ENCODE data around the gene ELAVL1. TPM values are rescaled to one million over a fixed set of nuclear protein-coding genes. Genes with fewer than 3 reads are reported as not detected.

Gene ELAVL1
- total and polyA plus RNA-seq, 9 of the 15 experiments (the other 6 are each of a cell fraction or from before 2014, with no cell fraction given) = 4.3 to 172 (median 69.2) TPM

- BruUV-seq (replicated peaks) = no TSS peak
- WGBS (ENCODE audit: insufficient coverage, low coverage, missing lambda C conversion rate) = 71% methylated on average over 9 of the region's 12 CpGs
- TF ChIP-seq SMC3 (conservative IDR thresholded peaks at IDR 0.05; ENCODE audit: insufficient read depth, low read depth, low read length) (peak; percentile 74), YY1 (IDR thresholded peaks at IDR 0.05; ENCODE audit: borderline replicate concordance in 1 of 3, control insufficient read depth in 1 of 3, extremely low read depth in 1 of 3, insufficient read depth in 3 of 3, insufficient read length in 1 of 3, insufficient replicate concordance in 2 of 3, low read depth in 1 of 3, low read length in 2 of 3) (no peak), RBM39 (optimal IDR thresholded peaks at IDR 0.05; ENCODE audit: low read depth, low read length) (no peak), REST (IDR thresholded peaks at IDR 0.05; ENCODE audit: borderline replicate concordance) (peak; percentile 64), REST (CRISPR knock-in tag; IDR thresholded peaks at IDR 0.05; ENCODE audit: low read depth) (no peak), RCOR1 (IDR thresholded peaks at IDR 0.05; ENCODE audit: borderline replicate concordance in 1 of 2, low read depth in 2 of 2, low read length in 2 of 2) (0 out of 4 replicates have a peak, but pooled peaks of 1 of the 2 experiments have one; percentile 15), ARNT (IDR thresholded peaks at IDR 0.05) (no peak), STAG1 (CRISPR knock-in tag; IDR thresholded peaks at IDR 0.05; ENCODE audit: borderline replicate concordance) (peak; percentile 45; the same call in 1 of the 2 replicates), ZNF280A (IDR thresholded peaks at IDR 0.05; ENCODE audit: low read depth, partially characterized antibody) (no peak), BHLHE40 (IDR thresholded peaks at IDR 0.05; ENCODE audit: low read length) (peak; percentile 23; the same call in 1 of the 2 replicates)
These were observed 34.6 kb downstream of the ELAVL1 start for GRCh38 chr19:7970716-7971448.

More at GRCh38 chr19:7970716-7971448, 34.6 kb downstream of the ELAVL1 start:
- ATAC-seq (peak; percentile 91), DNase-seq (ENCODE audit: extremely low read depth in 1 of 4, low spot score in 3 of 4) (peak; percentile 54 to 64 (median 58)), FAIRE-seq (peak; percentile 70)
- Histone ChIP-seq H3K9me1 (ENCODE audit: control insufficient read depth, insufficient read depth, low read length) (no peaks in the 10 kb centered on the region), H3K4me1 (replicated peaks in 1 of 2; ENCODE audit: control insufficient read depth in 2 of 2, insufficient read depth in 2 of 2, low read length in 2 of 2) (peaks cover 0 to 4% of the 10 kb centered on the region in 2 experiments; a peak in 2 of 5 replicates), H3K27ac (ENCODE audit: extremely low read depth, low read depth, low read length) (no peak overlapping the region), H3K4me2 (ENCODE audit: insufficient read depth, low read length) (no peak overlapping the region), H3K79me2 (ENCODE audit: control insufficient read depth, insufficient read depth, low read length) (peaks cover 4% of the 10 kb centered on the region; the same call in 2 of the 3 replicates), H3K4me3 (no peak overlapping the region), H4K20me1 (replicated peaks; ENCODE audit: control insufficient read depth, insufficient read depth, low read length) (no peaks in the 10 kb centered on the region; the same call in none of the 2 replicates), H3K9me3 (replicated peaks; ENCODE audit: control insufficient read depth, insufficient read depth, low read depth, low read length) (no peaks in the 10 kb centered on the region), H3K36me3 (ENCODE audit: control insufficient read depth, insufficient read depth, low read length) (peaks cover 88% of the 10 kb centered on the region; the same call in 2 of the 3 replicates), H3K27me3 (ENCODE audit: control insufficient read depth in 2 of 2, insufficient read depth in 2 of 2, low read length in 2 of 2) (no peaks in the 10 kb centered on the region), H2AFZ (ENCODE audit: low read depth, low read length) (no peak overlapping the region), H3K9ac (ENCODE audit: insufficient read depth in 1 of 2, low read depth in 2 of 2, low read length in 2 of 2) (peak overlapping the region in 1 of 2 experiments; percentile 26; a peak in 1 of 4 replicates)
- intact Hi-C loops (cut with micrococcal nuclease) = no loop called here
- ChIA-PET POLR2A (interaction anchor here (0.5 to 3.7 kb wide), 5 partner anchors 8 to 29 kb away, joined by 3 to 15 read pairs (median 3); partner anchors contain the start of gene TIMM44), CTCF (ENCODE audit: low intra/inter-chr PET ratio) (interaction anchor here (0.8 to 2.8 kb wide), 3 partner anchors 26 to 282 kb away, joined by 5 to 12 read pairs (median 5); no protein-coding TSS in a partner anchor)
- in situ Hi-C loops (cut with MboI) = no loop called here
